ENCODE data around the gene FRS3. TPM values are rescaled to one million over a fixed set of nuclear protein-coding genes. Genes with fewer than 3 reads are reported as not detected.

Gene FRS3
- total and polyA plus RNA-seq, 2 of the 13 experiments (the other 11 are each of a cell fraction or from before 2014, with no cell fraction given): 3.0 to 7.4 TPM

DNA sequence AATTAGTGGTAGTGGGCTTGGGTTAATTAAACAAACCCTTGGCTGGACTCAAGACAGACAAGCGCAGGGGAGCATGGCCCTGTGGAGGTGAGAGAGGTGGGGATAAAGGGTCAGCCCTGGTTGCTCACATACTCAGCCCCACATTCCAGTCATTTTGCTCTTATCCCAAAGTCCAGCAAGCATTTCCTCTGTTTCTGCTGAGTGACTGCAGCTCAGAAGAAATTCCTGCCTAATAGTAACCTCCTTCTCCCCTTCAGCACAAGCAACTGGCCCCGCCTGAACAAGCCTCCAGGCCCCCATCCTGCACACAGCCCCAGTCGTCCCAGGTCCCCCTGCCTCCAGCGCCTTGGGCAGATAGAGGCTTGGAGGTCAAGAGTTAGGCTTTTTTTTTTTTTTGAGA lies 40.7 kb downstream of the FRS3 start (continued):
- TF ChIP-seq, protein P1, sequence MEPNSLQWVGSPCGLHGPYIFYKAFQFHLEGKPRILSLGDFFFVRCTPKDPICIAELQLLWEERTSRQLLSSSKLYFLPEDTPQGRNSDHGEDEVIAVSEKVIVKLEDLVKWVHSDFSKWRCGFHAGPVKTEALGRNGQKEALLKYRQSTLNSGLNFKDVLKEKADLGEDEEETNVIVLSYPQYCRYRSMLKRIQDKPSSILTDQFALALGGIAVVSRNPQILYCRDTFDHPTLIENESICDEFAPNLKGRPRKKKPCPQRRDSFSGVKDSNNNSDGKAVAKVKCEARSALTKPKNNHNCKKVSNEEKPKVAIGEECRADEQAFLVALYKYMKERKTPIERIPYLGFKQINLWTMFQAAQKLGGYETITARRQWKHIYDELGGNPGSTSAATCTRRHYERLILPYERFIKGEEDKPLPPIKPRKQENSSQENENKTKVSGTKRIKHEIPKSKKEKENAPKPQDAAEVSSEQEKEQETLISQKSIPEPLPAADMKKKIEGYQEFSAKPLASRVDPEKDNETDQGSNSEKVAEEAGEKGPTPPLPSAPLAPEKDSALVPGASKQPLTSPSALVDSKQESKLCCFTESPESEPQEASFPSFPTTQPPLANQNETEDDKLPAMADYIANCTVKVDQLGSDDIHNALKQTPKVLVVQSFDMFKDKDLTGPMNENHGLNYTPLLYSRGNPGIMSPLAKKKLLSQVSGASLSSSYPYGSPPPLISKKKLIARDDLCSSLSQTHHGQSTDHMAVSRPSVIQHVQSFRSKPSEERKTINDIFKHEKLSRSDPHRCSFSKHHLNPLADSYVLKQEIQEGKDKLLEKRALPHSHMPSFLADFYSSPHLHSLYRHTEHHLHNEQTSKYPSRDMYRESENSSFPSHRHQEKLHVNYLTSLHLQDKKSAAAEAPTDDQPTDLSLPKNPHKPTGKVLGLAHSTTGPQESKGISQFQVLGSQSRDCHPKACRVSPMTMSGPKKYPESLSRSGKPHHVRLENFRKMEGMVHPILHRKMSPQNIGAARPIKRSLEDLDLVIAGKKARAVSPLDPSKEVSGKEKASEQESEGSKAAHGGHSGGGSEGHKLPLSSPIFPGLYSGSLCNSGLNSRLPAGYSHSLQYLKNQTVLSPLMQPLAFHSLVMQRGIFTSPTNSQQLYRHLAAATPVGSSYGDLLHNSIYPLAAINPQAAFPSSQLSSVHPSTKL (CRISPR knock-in tag; IDR thresholded peaks at IDR 0.05): 0 out of 2 replicates have a peak, but pooled peaks have one; percentile 8
- no peak for TF ChIP-seq ZNF777 (CRISPR knock-in tag; IDR thresholded peaks at IDR 0.05)

DNA sequence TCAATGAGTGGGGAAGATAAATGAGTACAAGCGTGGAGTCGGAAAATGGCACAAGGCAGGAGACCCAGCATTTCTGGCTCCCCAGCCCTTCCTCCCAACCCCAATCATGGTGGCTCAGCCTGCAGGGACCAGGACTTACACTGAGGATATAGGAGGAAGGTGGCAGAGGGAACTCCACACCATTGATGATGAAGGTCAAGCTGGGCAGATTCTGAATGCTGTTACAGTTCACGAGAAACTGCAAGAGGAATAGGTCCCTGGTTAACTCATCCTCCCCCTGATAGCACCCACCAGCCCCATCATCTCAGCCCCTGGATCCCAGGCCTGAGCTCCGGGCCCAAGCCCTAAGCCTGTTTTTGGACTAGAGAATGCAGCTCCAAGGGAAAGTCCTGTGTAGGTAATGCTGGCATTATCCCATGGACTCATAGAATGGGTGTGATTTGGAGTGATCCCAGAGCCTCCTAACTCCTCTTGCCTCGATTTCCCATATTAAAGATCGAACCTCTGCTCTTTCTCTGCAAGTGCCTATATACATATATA lies 42.0 kb downstream of the FRS3 start:
- Histone ChIP-seq H3K9me3 (ENCODE audit: low read length) (no peaks in the 10 kb centered on the region), H3K27me3 (ENCODE audit: control insufficient read depth in 1 of 2, insufficient read depth in 2 of 2, low read length in 2 of 2) (no peaks in the 10 kb centered on the region; a peak in 1 of 5 replicates), H2AFZ (ENCODE audit: low read length) (no peak overlapping the region), H3K4me2 (ENCODE audit: low read depth, low read length) (no peak overlapping the region), H3K4me1 (ENCODE audit: insufficient read depth, low read length) (peaks cover 78% of the 10 kb centered on the region), H3K79me2 (ENCODE audit: insufficient read depth, low read length) (no peaks in the 10 kb centered on the region), H3K4me3 (replicated peaks in 1 of 3; ENCODE audit: insufficient read depth in 1 of 3, low read depth in 2 of 3, low read length in 3 of 3) (no peak overlapping the region), H3K9ac (ENCODE audit: insufficient read depth, low read depth, low read length) (no peak overlapping the region), H3K36me3 (replicated peaks in 1 of 2; ENCODE audit: control insufficient read depth in 1 of 2, insufficient read depth in 2 of 2, low read length in 2 of 2) (no peaks in the 10 kb centered on the region), H4K20me1 (ENCODE audit: insufficient read depth, low read length) (no peaks in the 10 kb centered on the region), H3K27ac (ENCODE audit: extremely low read length, insufficient read depth, low read length) (no peak overlapping the region)
- in situ Hi-C loops (cut with HindIII; ENCODE audit: extremely low pct_ligation_motif_present, low pct_unique_long_range_greater_than_20kb): loop anchor here (5.0 kb wide), 1 partner anchor 40 kb away; the partner anchor contains the start of gene FRS3
- TF ChIP-seq ZNF780A (CRISPR knock-in tag; IDR thresholded peaks at IDR 0.05) (no peak), ZNF737 (CRISPR knock-in tag; IDR thresholded peaks at IDR 0.05; ENCODE audit: borderline replicate concordance) (no peak), SKI (IDR thresholded peaks at IDR 0.05; ENCODE audit: partially characterized antibody) (no peak), RBFOX2 (IDR thresholded peaks at IDR 0.05; ENCODE audit: low read depth, low read length) (peak; percentile 32)
- ChIA-PET POLR2A (interaction anchor here (3.1 to 10.4 kb wide), 2 partner anchors 10 to 31 kb away, joined by 30 to 112 read pairs; partner anchors contain the start of gene PGC), CTCF (ENCODE audit: low intra/inter-chr PET ratio, low total read pairs) (no interaction called here)
- no peak for ATAC-seq
- intact Hi-C loops (cut with micrococcal nuclease; ENCODE audit: unreplicated experiment): no loop called here
- DNase-seq (ENCODE audit: low spot score): no peak
- no peak for FAIRE-seq
- 93% methylated on average over 6 of the region's 6 CpGs for WGBS (ENCODE audit: low lambda C conversion rate)
- BruUV-seq (replicated peaks): no TSS peak
